Ovary (tissue), 3 donors: ENCODE results near the gene TENT4A.

ENCODE experiments used
- CTCF ChIP-seq, 3 donors: fragments of 450-650 bp in 2 of 3; fragments of 200-600 bp in 1 of 3; IDR thresholded peaks; one replicate each; pipeline versions ENCODE4 v1.5.1 to v1.8.0; 2016 to 2022; ENCODE audit warnings: antibody characterized with exemption in 3 of 3, mild to moderate bottlenecking in 1 of 3
- POLR2A ChIP-seq: fragments of 450-650 bp; IDR thresholded peaks from one replicate; pipeline ENCODE4 v1.6.1; 2017; ENCODE audit warnings: antibody characterized with exemption, mild to moderate bottlenecking, moderate library complexity
- donor health status: DM: no; HTN: no; CAD: no.

GRCh38 chr5:6745706-6746222 is 32.5 kb downstream of the TENT4A start:
- TF ChIP-seq CTCF (IDR thresholded peaks at IDR 0.05): peak; percentile 44 to 60 (median 49)
- no peak for TF ChIP-seq POLR2A
